Measurements from ENCODE around the gene USP35.

Gene USP35

GRCh38 chr11:78197816-78198215 lies 9.1 kb downstream of the USP35 start:
- peaks cover 9% of the 10 kb centered on the region; the same call in 1 of the 2 replicates for H3K36me3 ChIP-seq (ENCODE audit: insufficient read depth, low read length)
- H3K27me3 ChIP-seq (ENCODE audit: insufficient read depth, low read length), result no peaks in the 10 kb centered on the region

GRCh38 chr11:78199015-78199652 lies 10.4 kb downstream of the USP35 start:
- peaks cover 9% of the 10 kb centered on the region; the same call in 1 of the 2 replicates for H3K36me3 ChIP-seq (ENCODE audit: insufficient read depth, low read length)
- no peaks in the 10 kb centered on the region for H3K27me3 ChIP-seq (ENCODE audit: insufficient read depth, low read length)
- no peak overlapping the region for H3K27ac ChIP-seq (ENCODE audit: low read depth, low read length)
- no peak overlapping the region for H3K4me3 ChIP-seq (ENCODE audit: low read depth, low read length)
- H3K79me2 ChIP-seq (ENCODE audit: control insufficient read depth, insufficient read depth, low read length, unreplicated experiment), result peaks cover 16% of the 10 kb centered on the region
- no peaks in the 10 kb centered on the region for H3K4me1 ChIP-seq (ENCODE audit: control insufficient read depth, insufficient read depth, low read length, unreplicated experiment)
- no peak overlapping the region for H2AFZ ChIP-seq (ENCODE audit: low read length, unreplicated experiment)

More at GRCh38 chr11:78197816-78198215, 9.1 kb downstream of the USP35 start:
- peaks cover 2% of the 10 kb centered on the region for H3K4me1 ChIP-seq (ENCODE audit: control insufficient read depth, insufficient read depth, low read length, unreplicated experiment)
- no peak overlapping the region for H2AFZ ChIP-seq (ENCODE audit: low read length, unreplicated experiment)
- no peak overlapping the region for H3K27ac ChIP-seq (ENCODE audit: low read depth, low read length)
- peaks cover 25% of the 10 kb centered on the region for H3K79me2 ChIP-seq (ENCODE audit: control insufficient read depth, insufficient read depth, low read length, unreplicated experiment)
- no peak overlapping the region for H3K4me3 ChIP-seq (ENCODE audit: low read depth, low read length)

GRCh38 chr11:78199653-78200015 lies 10.9 kb downstream of the USP35 start:
- Histone ChIP-seq H3K79me2 (ENCODE audit: control insufficient read depth, insufficient read depth, low read length, unreplicated experiment) (peaks cover 11% of the 10 kb centered on the region), H3K27ac (ENCODE audit: low read depth, low read length) (no peak overlapping the region), H2AFZ (ENCODE audit: low read length, unreplicated experiment) (no peak overlapping the region), H3K4me1 (ENCODE audit: control insufficient read depth, insufficient read depth, low read length, unreplicated experiment) (no peaks in the 10 kb centered on the region), H3K36me3 (ENCODE audit: insufficient read depth, low read length) (peaks cover 9% of the 10 kb centered on the region; the same call in 1 of the 2 replicates), H3K27me3 (ENCODE audit: insufficient read depth, low read length) (no peaks in the 10 kb centered on the region), H3K4me3 (ENCODE audit: low read depth, low read length) (no peak overlapping the region)

GRCh38 chr11:78200061-78200460 lies 11.3 kb downstream of the USP35 start:
- Histone ChIP-seq H3K36me3 (ENCODE audit: insufficient read depth, low read length) (peaks cover 9% of the 10 kb centered on the region; the same call in 1 of the 2 replicates), H3K27ac (ENCODE audit: low read depth, low read length) (no peak overlapping the region), H3K27me3 (ENCODE audit: insufficient read depth, low read length) (no peaks in the 10 kb centered on the region), H2AFZ (ENCODE audit: low read length, unreplicated experiment) (no peak overlapping the region), H3K4me3 (ENCODE audit: low read depth, low read length) (no peak overlapping the region), H3K4me1 (ENCODE audit: control insufficient read depth, insufficient read depth, low read length, unreplicated experiment) (no peaks in the 10 kb centered on the region), H3K79me2 (ENCODE audit: control insufficient read depth, insufficient read depth, low read length, unreplicated experiment) (peaks cover 7% of the 10 kb centered on the region)

- no peaks in the 10 kb centered on the region for H3K4me1 ChIP-seq (ENCODE audit: control insufficient read depth, insufficient read depth, low read length, unreplicated experiment)
- no peak overlapping the region for H2AFZ ChIP-seq (ENCODE audit: low read length, unreplicated experiment)
- peaks cover 2% of the 10 kb centered on the region for H3K79me2 ChIP-seq (ENCODE audit: control insufficient read depth, insufficient read depth, low read length, unreplicated experiment)
- H3K4me3 ChIP-seq (ENCODE audit: low read depth, low read length), result no peak overlapping the region
- H3K36me3 ChIP-seq (ENCODE audit: insufficient read depth, low read length), result peaks cover 9% of the 10 kb centered on the region; the same call in 1 of the 2 replicates
- no peaks in the 10 kb centered on the region for H3K27me3 ChIP-seq (ENCODE audit: insufficient read depth, low read length)
- no peak overlapping the region for H3K27ac ChIP-seq (ENCODE audit: low read depth, low read length)
Observed at GRCh38 chr11:78200553-78200952, 11.8 kb downstream of the USP35 start.

GRCh38 chr11:78201096-78201818 lies 12.5 kb downstream of the USP35 start:
- Histone ChIP-seq H3K36me3 (ENCODE audit: insufficient read depth, low read length) (peaks cover 9% of the 10 kb centered on the region; the same call in 1 of the 2 replicates), H3K27me3 (ENCODE audit: insufficient read depth, low read length) (no peaks in the 10 kb centered on the region)

GRCh38 chr11:78202733-78203167 lies 14.0 kb downstream of the USP35 start:
- Histone ChIP-seq H3K79me2 (ENCODE audit: control insufficient read depth, insufficient read depth, low read length, unreplicated experiment) (peaks cover 2% of the 10 kb centered on the region), H2AFZ (ENCODE audit: low read length, unreplicated experiment) (no peak overlapping the region), H3K4me1 (ENCODE audit: control insufficient read depth, insufficient read depth, low read length, unreplicated experiment) (peaks cover 2% of the 10 kb centered on the region), H3K36me3 (ENCODE audit: insufficient read depth, low read length) (peaks cover 9% of the 10 kb centered on the region; the same call in 1 of the 2 replicates), H3K27me3 (ENCODE audit: insufficient read depth, low read length) (no peaks in the 10 kb centered on the region), H3K4me3 (ENCODE audit: low read depth, low read length) (no peak overlapping the region), H3K27ac (ENCODE audit: low read depth, low read length) (no peak overlapping the region)

More at GRCh38 chr11:78201096-78201818, 12.5 kb downstream of the USP35 start:
- Histone ChIP-seq H2AFZ (ENCODE audit: low read length, unreplicated experiment) (no peak overlapping the region), H3K4me1 (ENCODE audit: control insufficient read depth, insufficient read depth, low read length, unreplicated experiment) (no peaks in the 10 kb centered on the region), H3K27ac (ENCODE audit: low read depth, low read length) (no peak overlapping the region), H3K4me3 (ENCODE audit: low read depth, low read length) (no peak overlapping the region), H3K79me2 (ENCODE audit: control insufficient read depth, insufficient read depth, low read length, unreplicated experiment) (peaks cover 2% of the 10 kb centered on the region)

- Histone ChIP-seq H3K27ac (ENCODE audit: low read depth, low read length) (no peak overlapping the region), H3K4me1 (ENCODE audit: control insufficient read depth, insufficient read depth, low read length, unreplicated experiment) (peaks cover 6% of the 10 kb centered on the region), H3K36me3 (ENCODE audit: insufficient read depth, low read length) (peaks cover 9% of the 10 kb centered on the region; the same call in 1 of the 2 replicates), H3K27me3 (ENCODE audit: insufficient read depth, low read length) (no peaks in the 10 kb centered on the region), H2AFZ (ENCODE audit: low read length, unreplicated experiment) (no peak overlapping the region), H3K4me3 (ENCODE audit: low read depth, low read length) (no peak overlapping the region), H3K79me2 (ENCODE audit: control insufficient read depth, insufficient read depth, low read length, unreplicated experiment) (no peaks in the 10 kb centered on the region)
Observed at GRCh38 chr11:78203184-78203583, 14.5 kb downstream of the USP35 start.

GRCh38 chr11:78205256-78205655 lies 16.5 kb downstream of the USP35 start:
- Histone ChIP-seq H3K36me3 (ENCODE audit: insufficient read depth, low read length) (peaks cover 6% of the 10 kb centered on the region; the same call in 1 of the 2 replicates), H3K4me3 (ENCODE audit: low read depth, low read length) (no peak overlapping the region), H2AFZ (ENCODE audit: low read length, unreplicated experiment) (no peak overlapping the region), H3K27ac (ENCODE audit: low read depth, low read length) (no peak overlapping the region), H3K27me3 (ENCODE audit: insufficient read depth, low read length) (no peaks in the 10 kb centered on the region), H3K79me2 (ENCODE audit: control insufficient read depth, insufficient read depth, low read length, unreplicated experiment) (no peaks in the 10 kb centered on the region), H3K4me1 (ENCODE audit: control insufficient read depth, insufficient read depth, low read length, unreplicated experiment) (peaks cover 9% of the 10 kb centered on the region)

GRCh38 chr11:78205691-78206090 lies 17.0 kb downstream of the USP35 start:
- H2AFZ ChIP-seq (ENCODE audit: low read length, unreplicated experiment), result no peak overlapping the region
- peaks cover 10% of the 10 kb centered on the region; the same call in 1 of the 2 replicates for H3K36me3 ChIP-seq (ENCODE audit: insufficient read depth, low read length)
- H3K4me1 ChIP-seq (ENCODE audit: control insufficient read depth, insufficient read depth, low read length, unreplicated experiment), result peaks cover 9% of the 10 kb centered on the region
- no peak overlapping the region for H3K27ac ChIP-seq (ENCODE audit: low read depth, low read length)
- no peaks in the 10 kb centered on the region for H3K79me2 ChIP-seq (ENCODE audit: control insufficient read depth, insufficient read depth, low read length, unreplicated experiment)
- H3K27me3 ChIP-seq (ENCODE audit: insufficient read depth, low read length), result no peaks in the 10 kb centered on the region
- no peak overlapping the region for H3K4me3 ChIP-seq (ENCODE audit: low read depth, low read length)

Data from ACC112 (cell line).